ENCODE data around the gene BARHL1. TPM values are rescaled to one million over a fixed set of nuclear protein-coding genes. Genes with fewer than 3 reads are reported as not detected.

BARHL1 gene
- polyA plus RNA-seq, 1 donor from 2014 or later = not detected

- H3K4me3 Mint-ChIP-seq = no peak overlapping the region
- peaks cover 3% of the 10 kb centered on the region for H3K36me3 Mint-ChIP-seq
- H3K27me3 Mint-ChIP-seq = no peaks in the 10 kb centered on the region
- no peak overlapping the region for H3K27ac Mint-ChIP-seq
- no peaks in the 10 kb centered on the region for H3K9me3 Mint-ChIP-seq
- H3K4me1 Mint-ChIP-seq = no peaks in the 10 kb centered on the region
Measured at GRCh38 chr9:132630811-132631210, 48.4 kb downstream of the BARHL1 start.

DNA sequence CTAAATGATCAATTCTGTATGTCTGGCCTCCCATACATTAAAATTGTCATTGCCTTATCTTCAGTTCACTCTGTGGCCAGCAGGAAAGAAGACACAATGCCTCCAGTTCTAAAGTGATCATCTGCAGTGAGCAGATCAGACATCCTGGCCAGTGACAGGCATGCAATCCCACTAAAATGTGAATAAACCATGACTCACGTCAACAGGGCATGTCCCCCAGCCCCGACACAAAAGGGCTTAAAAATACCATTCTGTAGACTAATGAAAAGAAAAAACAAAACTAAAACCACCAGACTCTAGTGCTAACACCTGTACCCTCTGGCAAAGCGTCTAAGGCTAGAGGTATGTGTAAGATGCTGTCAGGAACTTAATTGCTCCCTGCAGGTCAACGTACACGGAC, 48.9 kb downstream of the BARHL1 start:
- peaks cover 3% of the 10 kb centered on the region for H3K36me3 Mint-ChIP-seq
- no peak overlapping the region for H3K27ac Mint-ChIP-seq
- no peak overlapping the region for H3K4me3 Mint-ChIP-seq
- H3K9me3 Mint-ChIP-seq = no peaks in the 10 kb centered on the region
- H3K4me1 Mint-ChIP-seq = no peaks in the 10 kb centered on the region
- no peaks in the 10 kb centered on the region for H3K27me3 Mint-ChIP-seq

DNA sequence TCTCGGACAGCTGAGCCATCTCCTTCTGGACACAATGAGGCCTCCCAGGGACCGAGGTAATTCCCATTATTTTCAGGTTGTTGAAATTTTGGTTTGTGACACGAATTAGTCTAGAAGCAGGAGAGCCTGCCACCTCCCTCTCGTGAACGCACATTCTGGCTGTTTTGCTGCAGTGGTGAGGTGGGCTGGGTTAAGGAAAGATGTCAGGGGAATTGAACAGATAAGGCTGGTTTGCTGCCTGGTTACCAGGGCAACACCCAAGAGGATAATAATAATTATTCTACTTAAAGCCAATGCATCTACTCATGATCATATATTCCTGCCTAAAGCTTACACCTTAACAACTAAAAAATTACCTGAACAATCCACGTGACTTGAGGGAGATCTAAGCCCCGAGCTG, 49.3 kb downstream of the BARHL1 start:
- Mint-ChIP-seq H3K27ac (no peak overlapping the region), H3K4me3 (no peak overlapping the region), H3K36me3 (peaks cover 3% of the 10 kb centered on the region)

DNA sequence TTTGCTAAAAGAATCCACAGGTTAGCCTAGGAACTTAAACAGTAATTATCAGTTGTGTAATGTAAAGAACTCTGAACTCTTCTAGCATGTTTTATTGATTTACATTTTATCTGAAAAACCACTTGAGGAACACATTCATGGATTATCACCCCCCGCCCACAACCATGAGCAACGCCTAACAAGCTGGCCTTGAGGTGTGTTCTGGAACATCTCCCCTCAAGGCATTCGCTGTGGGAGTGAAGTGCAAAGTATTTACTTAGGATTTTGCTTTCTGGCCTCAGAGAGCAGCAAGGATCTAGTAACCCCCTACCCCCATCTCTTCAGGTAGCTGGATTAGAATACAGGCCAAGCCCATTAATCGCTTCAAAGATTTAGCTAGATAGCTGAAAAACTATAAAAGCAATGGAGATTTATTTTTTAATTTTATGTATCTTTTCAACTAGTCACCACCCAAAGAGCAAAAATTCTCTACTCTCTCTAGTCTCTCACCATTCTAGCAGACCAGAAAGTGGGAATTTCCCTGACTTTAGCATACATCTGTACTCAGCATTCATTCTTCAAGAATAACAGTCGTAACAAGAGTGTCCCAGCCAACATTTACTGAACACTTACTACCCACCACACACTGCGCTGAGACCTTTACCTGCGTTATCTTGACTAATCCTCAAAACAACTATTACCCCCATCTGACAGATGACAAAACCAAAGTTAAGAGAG, 50.2 kb downstream of the BARHL1 start:
- no peak overlapping the region for H3K4me3 Mint-ChIP-seq
- no peak overlapping the region for H3K27ac Mint-ChIP-seq
- H3K9me3 Mint-ChIP-seq = no peaks in the 10 kb centered on the region
- peaks cover 7% of the 10 kb centered on the region for H3K36me3 Mint-ChIP-seq
- H3K27me3 Mint-ChIP-seq = no peaks in the 10 kb centered on the region
- no peaks in the 10 kb centered on the region for H3K4me1 Mint-ChIP-seq

More for the DNA sequence above, 49.3 kb downstream of the BARHL1 start:
- Mint-ChIP-seq H3K4me1 (no peaks in the 10 kb centered on the region), H3K27me3 (no peaks in the 10 kb centered on the region), H3K9me3 (no peaks in the 10 kb centered on the region)

DNA sequence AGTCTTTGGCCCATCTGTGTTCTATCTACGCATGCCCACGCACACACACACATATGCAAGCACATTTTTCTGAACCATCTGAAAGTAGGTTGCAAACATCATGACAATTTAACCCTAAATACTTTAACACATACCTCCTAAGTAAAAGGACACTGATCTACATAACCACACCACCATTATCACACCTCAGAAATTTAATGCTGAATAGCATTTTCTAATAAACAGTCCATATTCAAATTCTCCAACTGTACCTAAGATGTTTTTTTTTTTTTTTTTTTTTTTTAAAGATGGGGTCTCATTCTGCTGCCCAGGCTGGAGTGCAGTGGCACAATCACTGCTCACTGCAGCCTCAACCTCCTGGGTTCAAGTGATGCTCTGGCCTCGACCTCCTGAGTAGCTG, 51.9 kb downstream of the BARHL1 start:
- no peaks in the 10 kb centered on the region for H3K9me3 Mint-ChIP-seq
- H3K27ac Mint-ChIP-seq = no peak overlapping the region
- H3K36me3 Mint-ChIP-seq = peaks cover 8% of the 10 kb centered on the region
- no peaks in the 10 kb centered on the region for H3K27me3 Mint-ChIP-seq
- no peaks in the 10 kb centered on the region for H3K4me1 Mint-ChIP-seq
- no peak overlapping the region for H3K4me3 Mint-ChIP-seq

GRCh38 chr9:132637351-132637750, 54.9 kb downstream of the BARHL1 start:
- H3K9me3 Mint-ChIP-seq = no peaks in the 10 kb centered on the region
- no peaks in the 10 kb centered on the region for H3K4me1 Mint-ChIP-seq
- H3K27ac Mint-ChIP-seq = no peak overlapping the region
- no peaks in the 10 kb centered on the region for H3K27me3 Mint-ChIP-seq
- H3K36me3 Mint-ChIP-seq = peaks cover 10% of the 10 kb centered on the region
- no peak overlapping the region for H3K4me3 Mint-ChIP-seq

DNA sequence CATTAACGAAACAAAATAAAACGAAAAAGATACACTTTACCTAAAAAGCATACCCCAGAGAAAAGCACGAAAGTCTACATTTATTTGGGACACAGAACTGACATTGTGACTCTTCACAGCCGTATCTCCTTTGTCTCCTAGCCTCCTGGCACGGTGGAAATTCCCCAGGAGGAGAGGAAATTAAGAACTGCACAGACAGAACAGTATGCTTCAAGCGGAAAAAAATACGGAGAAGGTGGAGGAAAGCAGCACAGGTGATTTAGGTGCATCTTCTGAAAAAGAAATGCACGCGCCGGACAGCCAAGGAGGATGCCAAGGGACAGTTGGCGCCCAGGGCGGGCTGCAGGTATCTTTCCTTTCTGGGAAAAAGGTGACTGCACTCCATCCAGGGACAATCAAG, 55.4 kb downstream of the BARHL1 start:
- H3K36me3 Mint-ChIP-seq = peaks cover 10% of the 10 kb centered on the region
- no peaks in the 10 kb centered on the region for H3K9me3 Mint-ChIP-seq
- no peaks in the 10 kb centered on the region for H3K4me1 Mint-ChIP-seq
- no peaks in the 10 kb centered on the region for H3K27me3 Mint-ChIP-seq
- no peak overlapping the region for H3K4me3 Mint-ChIP-seq
- H3K27ac Mint-ChIP-seq = no peak overlapping the region

DNA sequence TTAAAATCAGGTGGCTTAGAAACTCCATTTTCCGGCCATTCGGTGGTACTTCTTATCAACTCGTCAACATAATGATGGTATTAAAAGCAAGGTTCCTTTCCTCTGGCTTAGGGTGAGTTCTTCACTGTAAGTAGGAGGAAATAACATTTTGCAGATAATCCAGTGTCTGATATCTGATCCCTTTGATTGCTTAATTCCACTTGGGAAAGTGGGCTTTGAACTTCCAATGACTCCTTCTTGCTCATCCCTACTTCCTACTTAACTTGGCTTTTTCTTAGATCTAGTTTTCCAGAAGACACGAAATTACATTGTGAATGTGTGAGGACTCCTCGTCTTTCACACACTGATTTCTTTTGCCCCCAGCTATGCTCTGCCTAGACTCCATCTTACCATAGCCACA, 55.8 kb downstream of the BARHL1 start:
- H3K4me3 Mint-ChIP-seq = no peak overlapping the region
- peaks cover 10% of the 10 kb centered on the region for H3K36me3 Mint-ChIP-seq
- no peaks in the 10 kb centered on the region for H3K9me3 Mint-ChIP-seq
- no peaks in the 10 kb centered on the region for H3K4me1 Mint-ChIP-seq
- no peaks in the 10 kb centered on the region for H3K27me3 Mint-ChIP-seq
- no peak overlapping the region for H3K27ac Mint-ChIP-seq

GRCh38 chr9:132639322-132639721, 56.9 kb downstream of the BARHL1 start:
- Mint-ChIP-seq H3K27me3 (no peaks in the 10 kb centered on the region), H3K4me1 (no peaks in the 10 kb centered on the region), H3K36me3 (peaks cover 7% of the 10 kb centered on the region)

More at GRCh38 chr9:132639322-132639721, 56.9 kb downstream of the BARHL1 start:
- Mint-ChIP-seq H3K4me3 (no peak overlapping the region), H3K27ac (no peak overlapping the region), H3K9me3 (no peaks in the 10 kb centered on the region)

Other genes starting within 250 kb of the BARHL1 start
- 39.3 TPM for gene SETX, start 227.6 kb upstream of the BARHL1 start, polyA plus RNA-seq
- 8.6 TPM for gene TTF1, start 175.8 kb upstream of the BARHL1 start, polyA plus RNA-seq
- not detected for gene CFAP77, start 172.4 kb upstream of the BARHL1 start, polyA plus RNA-seq
- 7.6 TPM for gene DDX31, start 87.4 kb downstream of the BARHL1 start, polyA plus RNA-seq
- 4.1 TPM for gene GTF3C4, start 87.9 kb downstream of the BARHL1 start, polyA plus RNA-seq